Endometrium (tissue), 2 donors: Measurements from ENCODE around the gene ANTXRL.
"Not testable (repeated sequence)": the region's sequence is repeated elsewhere in the genome, so short reads cannot be mapped to it uniquely, and the experiment has no call there.

Source experiments
- FAIRE-seq: peaks from 2 replicates; lab custom pipeline; 2012; peaks lifted over from hg19 to GRCh38; lab: Jason Lieb, UNC
- donor health status: control.
- donor health status: control.

The ANTXRL gene

DNA sequence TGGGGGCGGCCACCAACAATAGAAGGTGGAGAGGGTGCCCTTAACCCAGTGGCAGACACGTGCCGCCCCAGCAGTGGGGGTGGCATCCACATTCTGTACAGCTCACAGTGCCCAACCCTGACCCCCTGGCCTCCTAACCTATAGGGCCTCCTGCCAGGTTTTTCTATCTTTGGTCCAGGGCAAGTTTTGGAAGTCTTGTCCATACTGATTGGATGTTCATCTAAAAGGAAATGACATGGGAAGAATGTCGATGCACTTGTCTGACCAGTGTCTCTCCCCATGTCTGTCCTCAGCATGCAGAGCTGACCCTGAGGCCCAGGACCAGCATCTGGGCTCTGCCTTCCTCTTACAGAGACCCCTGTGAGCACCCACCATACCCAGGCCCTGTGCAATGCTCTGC lies 32.3 kb upstream of the ANTXRL start:
- no peak for FAIRE-seq

DNA sequence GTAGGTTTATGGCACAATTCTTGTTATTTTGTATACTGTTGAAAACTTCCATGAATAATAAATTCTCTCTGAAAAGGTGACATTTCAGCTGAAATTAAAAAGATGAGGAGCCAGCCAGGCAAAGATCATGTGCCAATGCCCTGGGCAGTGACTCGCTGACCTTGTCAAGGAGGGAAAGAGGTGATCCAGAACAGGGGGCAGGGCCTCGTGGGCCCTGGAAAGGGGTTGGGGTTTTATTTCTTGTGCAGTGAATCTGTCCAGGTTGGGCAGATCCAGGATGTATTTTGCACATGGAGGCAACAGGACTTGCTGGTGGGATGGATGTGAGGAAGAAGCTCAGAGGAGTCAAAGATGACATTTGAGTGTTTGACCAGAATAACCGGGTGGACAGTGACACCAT lies 31.6 kb upstream of the ANTXRL start:
- not testable (repeated sequence) for FAIRE-seq

DNA sequence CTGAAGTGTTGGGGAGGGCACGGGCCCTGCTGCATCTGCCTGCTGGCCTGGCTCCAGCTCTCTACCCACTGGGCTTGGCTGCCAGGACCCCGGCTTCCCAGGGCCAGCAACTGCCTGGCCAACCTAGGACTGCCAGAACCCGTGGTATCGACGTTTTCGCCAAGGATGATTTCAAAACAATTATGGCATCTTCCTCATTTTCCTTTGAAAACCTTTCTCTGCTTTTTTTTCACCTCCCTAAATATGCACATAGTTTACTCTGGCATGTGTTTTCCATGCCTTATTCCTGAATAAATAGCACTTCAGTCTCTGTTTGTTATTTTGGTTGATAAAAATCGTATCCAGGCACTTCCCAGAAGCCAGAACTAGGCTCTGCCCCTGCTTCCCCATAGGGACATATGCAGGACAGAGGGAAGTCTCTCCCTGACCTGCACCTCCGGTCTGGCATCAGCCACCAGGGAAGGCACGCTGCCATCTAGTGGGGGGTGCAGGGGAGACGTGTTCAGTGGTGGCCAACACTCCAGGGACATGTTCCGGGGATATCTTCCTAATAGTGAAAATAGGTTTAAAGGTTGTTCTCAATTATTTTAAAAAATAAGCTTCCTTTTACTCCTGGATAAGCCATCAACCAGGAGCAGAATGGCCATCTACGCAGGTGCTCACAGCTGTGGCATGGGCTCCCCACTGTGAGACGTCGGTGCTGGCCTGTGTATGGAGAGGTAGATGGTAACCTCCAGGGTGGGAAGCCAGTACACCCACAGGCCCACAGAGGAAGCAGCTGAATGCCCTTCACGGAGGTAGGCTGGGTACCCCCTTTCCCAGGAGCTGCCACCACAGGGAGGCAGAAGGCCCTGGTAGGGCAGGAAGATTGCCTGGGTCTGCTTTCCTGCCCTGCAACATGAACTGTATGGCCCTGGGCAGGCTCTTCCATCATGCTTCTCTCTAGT lies 30.7 kb upstream of the ANTXRL start:
- FAIRE-seq, result no peak

DNA sequence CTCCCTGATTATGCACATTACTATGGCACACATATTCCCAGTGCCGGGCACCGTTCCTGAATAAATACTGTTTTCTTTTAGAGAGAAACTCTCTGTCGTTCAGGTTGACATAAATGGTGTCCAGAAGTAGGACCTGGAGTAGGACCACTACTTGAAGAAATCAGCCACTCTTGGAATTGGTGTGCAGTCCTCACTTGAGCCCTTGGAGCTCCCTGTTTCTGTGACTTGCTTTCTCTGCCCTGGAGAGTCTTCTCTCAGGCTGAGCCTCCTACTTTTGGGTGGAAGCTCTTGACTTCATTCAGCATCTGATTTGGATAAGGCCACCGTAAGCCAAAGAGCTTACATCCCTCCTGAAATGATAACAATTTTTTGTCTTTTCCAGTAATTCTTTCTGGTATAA lies 29.7 kb upstream of the ANTXRL start:
- FAIRE-seq, result no peak

GRCh38 chr10:46262906-46263560 lies 23.8 kb upstream of the ANTXRL start:
- not testable (repeated sequence) for FAIRE-seq

DNA sequence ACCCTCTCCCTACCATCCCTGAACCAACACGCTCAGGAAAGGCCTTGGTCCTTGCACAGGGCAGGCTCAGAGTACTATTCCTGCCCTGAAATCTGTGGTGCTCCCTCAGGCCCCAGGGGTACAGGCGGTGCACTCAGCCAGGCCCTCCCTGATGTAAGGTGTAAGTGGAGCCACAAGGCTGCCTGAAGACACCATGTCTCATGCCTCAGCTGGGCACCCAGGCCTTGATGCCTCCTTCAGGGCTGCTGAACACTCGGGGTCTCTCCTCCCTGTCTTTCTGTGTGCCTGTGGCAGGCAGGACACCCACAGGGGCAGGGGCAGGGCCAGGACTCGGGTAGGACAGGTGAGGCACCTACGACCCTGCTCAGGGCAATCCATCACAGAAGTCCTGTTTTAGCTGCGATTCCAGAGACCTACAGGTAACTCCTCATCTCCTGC lies 22.9 kb upstream of the ANTXRL start:
- FAIRE-seq, result no peak

GRCh38 chr10:46264336-46264735 lies 22.5 kb upstream of the ANTXRL start:
- FAIRE-seq, result no peak

- FAIRE-seq, result no peak
Observed at GRCh38 chr10:46264737-46265368, 21.9 kb upstream of the ANTXRL start.

DNA sequence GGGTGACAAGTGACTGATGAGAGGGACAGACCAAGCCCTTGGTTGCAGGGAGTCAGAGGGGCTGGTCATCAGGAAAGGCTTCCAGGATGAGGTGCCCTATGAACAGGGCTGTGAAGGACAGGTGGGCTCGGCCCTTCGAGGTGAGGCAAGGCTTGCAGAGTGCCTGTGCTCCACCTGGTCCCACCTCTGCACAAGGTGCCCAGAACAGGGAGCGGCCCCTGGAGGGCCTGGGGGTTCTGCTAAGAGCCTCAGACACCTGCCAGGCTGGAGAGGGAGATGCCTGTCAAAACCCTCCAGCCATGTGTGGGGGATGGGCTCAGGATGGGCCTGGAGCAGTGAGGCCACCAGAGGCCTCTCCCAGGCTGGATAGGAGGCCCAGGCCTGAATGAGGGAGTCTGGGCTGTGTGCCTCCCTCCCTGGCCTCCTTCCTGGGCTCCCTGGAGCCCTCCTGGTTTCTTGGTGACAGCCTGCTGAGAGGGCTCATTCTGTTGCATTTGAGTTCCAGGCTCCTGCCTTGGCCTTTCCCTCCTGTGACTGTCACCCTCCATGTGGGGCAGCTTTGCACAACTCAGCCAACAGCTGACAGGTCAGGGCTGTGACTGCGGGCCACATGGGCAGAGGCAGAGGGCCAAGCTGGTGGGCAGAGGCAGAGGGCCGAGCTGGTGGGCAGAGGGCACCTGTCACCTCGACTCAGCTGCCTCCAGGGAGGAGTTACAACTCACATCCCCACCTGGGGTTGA lies 21.1 kb upstream of the ANTXRL start:
- not testable (repeated sequence) for FAIRE-seq

DNA sequence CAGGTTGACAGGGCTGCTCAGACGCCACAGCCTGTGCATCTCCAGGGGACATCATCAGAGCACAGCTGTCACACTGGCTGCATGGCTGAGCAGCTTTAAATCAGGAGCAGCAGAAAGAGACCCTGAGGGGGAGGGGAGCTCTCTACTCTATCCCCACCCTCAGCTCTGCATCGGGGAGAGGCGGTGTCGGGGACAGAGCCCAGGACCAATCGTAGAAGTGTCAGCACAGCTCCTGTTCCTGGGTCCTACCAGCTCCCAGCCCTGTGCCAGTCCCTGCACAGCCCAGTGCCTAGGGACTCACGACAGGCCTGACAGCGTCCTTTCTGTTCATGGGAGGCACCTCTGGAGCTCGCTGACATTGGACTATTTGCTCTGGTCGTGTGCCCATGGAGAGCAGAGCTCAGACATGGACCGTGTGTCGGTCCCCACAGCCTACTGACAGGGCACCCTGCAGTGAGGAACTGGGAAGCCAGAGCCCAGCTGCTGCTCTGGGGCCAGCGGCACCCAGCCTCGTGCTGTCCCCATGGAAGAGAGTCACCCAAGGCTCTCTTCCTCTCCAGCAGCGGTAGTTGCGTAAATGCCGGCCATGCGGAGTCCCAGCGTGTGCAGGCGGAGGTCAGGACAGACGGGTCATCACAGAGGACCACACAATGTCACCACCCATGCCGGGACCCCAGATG lies 20.4 kb upstream of the ANTXRL start:
- FAIRE-seq, result no peak

GRCh38 chr10:46267132-46267985 lies 19.4 kb upstream of the ANTXRL start:
- FAIRE-seq, result no peak

DNA sequence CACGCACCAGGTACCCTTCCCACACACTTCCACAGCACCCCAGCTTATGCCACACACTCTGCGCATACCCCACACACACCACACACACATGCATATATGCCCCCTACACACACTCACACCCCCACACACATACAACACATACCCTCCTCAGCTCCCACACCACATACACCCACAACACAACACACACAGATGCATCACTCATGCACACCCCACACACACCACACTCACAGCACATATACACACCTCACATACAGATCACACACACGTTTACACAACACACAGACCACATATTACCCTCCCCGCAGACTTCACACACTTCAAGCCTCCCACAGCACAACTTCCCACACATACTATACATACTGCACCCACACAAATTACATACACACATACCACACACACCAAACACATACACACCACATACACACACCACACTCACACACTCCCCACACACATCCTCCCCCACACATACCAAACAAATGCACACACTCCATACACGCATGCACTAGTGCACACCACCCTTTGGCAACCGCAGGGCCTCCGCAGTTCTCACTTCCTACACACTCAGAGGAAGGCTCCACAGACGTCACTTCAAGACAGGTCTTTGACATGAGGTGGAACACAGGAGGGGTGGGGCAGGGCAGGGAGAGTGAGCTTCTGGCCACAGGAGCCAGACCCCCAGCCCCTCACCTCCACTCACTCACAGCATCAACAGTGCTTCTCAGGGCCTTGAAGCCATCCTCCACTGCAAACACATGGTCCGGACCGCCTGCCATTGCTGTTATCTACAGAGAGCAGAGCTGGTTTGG lies 18.5 kb upstream of the ANTXRL start:
- FAIRE-seq, result no peak

DNA sequence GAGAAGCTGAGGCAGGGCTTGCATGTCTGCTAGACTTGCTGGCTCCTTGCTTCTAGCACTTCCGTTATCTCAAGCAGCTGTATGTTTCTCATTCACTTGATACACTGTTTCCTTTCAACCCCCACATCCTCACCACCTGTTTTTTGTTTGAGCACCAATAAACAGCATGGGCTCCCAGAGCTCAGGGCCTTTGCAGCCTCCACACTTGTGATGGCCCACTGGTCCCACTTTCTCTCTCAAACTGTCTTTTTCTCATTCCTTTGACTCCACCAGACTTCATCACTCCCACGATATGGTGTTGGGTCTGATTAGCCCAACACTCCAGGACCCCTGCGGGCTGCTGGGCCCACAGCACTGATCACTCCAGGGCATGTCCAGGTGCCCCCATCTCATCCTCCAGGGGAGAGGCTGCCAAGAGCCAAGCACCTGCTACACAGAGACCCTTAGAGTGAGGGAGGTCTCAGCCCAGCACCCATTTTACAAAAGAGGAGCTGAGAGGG lies 17.2 kb upstream of the ANTXRL start:
- not testable (repeated sequence) for FAIRE-seq

DNA sequence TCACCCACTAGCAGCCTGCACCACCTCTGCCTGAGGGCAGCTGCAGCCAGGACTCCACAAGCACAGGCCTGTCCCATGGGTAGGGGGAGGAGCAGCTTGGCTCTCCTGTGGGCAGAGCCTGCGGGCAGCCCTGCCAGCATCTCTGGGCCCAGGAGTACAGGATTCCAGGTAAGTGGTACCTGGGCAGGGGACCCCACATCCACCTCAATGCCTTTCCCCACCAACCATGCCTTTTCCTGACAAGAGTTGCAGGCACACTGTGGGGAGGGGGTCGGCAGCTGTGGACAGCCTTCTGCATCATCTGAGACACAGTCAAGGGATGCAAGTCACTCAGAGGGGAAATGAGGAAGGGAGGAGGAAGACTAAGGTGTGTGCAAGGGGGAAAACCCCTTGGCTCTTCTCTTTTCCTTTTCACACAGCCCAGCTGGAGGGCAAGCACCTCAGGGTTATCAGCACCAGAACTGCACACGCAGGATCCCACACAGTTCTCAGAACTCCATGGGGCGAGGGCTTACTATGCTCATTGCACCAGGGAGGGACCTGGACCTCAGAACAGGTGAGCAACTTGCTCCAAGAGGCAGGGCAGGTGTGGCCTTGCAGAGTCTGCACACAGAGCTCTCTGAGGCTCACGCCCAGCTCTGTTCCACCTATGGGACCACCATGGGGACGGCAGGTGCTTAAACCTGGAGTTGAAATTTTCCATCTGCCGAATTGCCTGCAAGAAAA lies 16.5 kb upstream of the ANTXRL start:
- FAIRE-seq, result no peak

DNA sequence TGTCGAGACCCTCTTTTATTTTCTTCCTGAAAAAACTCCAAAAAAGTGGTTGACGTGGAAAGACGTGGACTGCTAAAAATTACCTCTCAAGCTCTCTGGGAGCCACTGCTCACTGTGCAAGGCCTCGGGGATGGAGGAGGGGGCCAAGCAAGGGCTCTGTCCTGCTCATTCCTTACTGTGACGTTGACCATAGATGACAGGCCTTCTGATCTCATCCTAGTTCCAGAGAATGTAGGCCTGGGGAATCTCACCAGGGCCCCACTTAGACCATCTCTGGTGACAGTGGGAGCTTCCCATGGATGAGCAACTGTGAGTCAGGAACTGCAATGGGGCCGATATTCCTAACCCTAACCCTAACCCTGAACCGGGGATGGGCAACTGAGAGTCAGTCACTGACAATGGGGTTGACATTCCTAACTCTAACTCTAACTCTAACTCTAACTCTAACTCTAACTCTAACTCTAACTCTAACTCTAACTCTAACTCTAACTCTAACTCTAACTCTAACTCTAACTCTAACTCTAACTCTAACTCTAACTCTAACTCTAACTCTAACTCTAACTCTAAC lies 15.8 kb upstream of the ANTXRL start:
- not testable (repeated sequence) for FAIRE-seq

- FAIRE-seq, result not testable (repeated sequence)
Observed at GRCh38 chr10:46271795-46272499, 14.8 kb upstream of the ANTXRL start.

- FAIRE-seq, result no peak
Observed at GRCh38 chr10:46272863-46273415, 13.9 kb upstream of the ANTXRL start.
